BJ (cell line): Measurements from ENCODE around the gene CAMK4. TPM values are rescaled to one million over a fixed set of nuclear protein-coding genes. Genes with fewer than 3 reads are reported as not detected.

ENCODE experiments used
- CTCF ChIA-PET: fragments of 350-600 bp; formaldehyde crosslinking; extraction: SDS; loops from one replicate; lab custom pipeline; 2021; ENCODE audit warnings: antibody characterized with exemption, inconsistent platforms; lab: Yijun Ruan, JAX
- POLR2A ChIA-PET: fragments of 300-600 bp; sonication (Branson Sonifier 250); formaldehyde crosslinking; extraction: SDS; loops from one replicate; lab custom pipeline; 2021; ENCODE audit warnings: antibody characterized with exemption; lab: Charles Lee
- DNase-seq: peaks from one replicate; pipeline ENCODE4 v3.0.0-alpha.2; 2011; ENCODE audit warnings: low read depth
- H3K27me3 ChIP-seq: 2 replicates; pipeline ENCODE4 v1.6.0; 2011; ENCODE audit warnings: low read length; ENCODE audit not compliant: control insufficient read depth, insufficient read depth
- H3K36me3 ChIP-seq: 2 replicates; pipeline ENCODE4 v1.5.1; 2011; ENCODE audit warnings: low read length; ENCODE audit not compliant: control insufficient read depth, insufficient read depth
- H3K4me3 ChIP-seq: 2 replicates; pipeline ENCODE4 v1.5.1; 2011; ENCODE audit warnings: low read depth, mild to moderate bottlenecking, control low read depth, low read length
- CTCF ChIP-seq: IDR thresholded peaks from 2 replicates; pipeline ENCODE4 v1.5.1; 2011; ENCODE audit warnings: low read depth, mild to moderate bottlenecking, control low read depth, inconsistent platforms, low read length, moderate library complexity; ENCODE audit not compliant: insufficient read depth
- polyA plus RNA-seq: library from polyadenylated mRNA; depleted of rRNA; stranded (reverse); fragments of >200 nt; gene quantifications from 2 replicates; pipeline ENCODE4 v1.2.3, GENCODE V29; 2011

Gene CAMK4
- polyA plus RNA-seq, 1 experiment = 0.78 TPM

GRCh38 chr5:111385970-111386831 is 162.0 kb downstream of the CAMK4 start:
- Histone ChIP-seq H3K36me3 (no peaks in the 10 kb centered on the region), H3K27me3 (no peaks in the 10 kb centered on the region), H3K4me3 (no peak overlapping the region)
- no peak for TF ChIP-seq CTCF
- no peak for DNase-seq
- ChIA-PET CTCF (interaction anchor here (1.0 kb wide), 1 partner anchor 10 kb away, joined by 3 read pairs; no protein-coding TSS in a partner anchor), POLR2A (interaction anchor here (0.6 kb wide), 1 partner anchor 585 kb away, joined by 3 read pairs; no protein-coding TSS in a partner anchor)

- TF ChIP-seq CTCF = no peak
- Histone ChIP-seq H3K4me3 (no peak overlapping the region), H3K27me3 (no peaks in the 10 kb centered on the region), H3K36me3 (no peaks in the 10 kb centered on the region)
- ChIA-PET POLR2A (no interaction called here), CTCF (interaction anchor here (1.0 kb wide), 1 partner anchor 11 kb away, joined by 3 read pairs; no protein-coding TSS in a partner anchor)
- no peak for DNase-seq
Measured at GRCh38 chr5:111386832-111387162, 162.6 kb downstream of the CAMK4 start.

GRCh38 chr5:111387361-111387760 is 163.2 kb downstream of the CAMK4 start:
- POLR2A ChIA-PET = no interaction called here

GRCh38 chr5:111389390-111390082 is 165.4 kb downstream of the CAMK4 start:
- ChIA-PET POLR2A (no interaction called here), CTCF (interaction anchor here (1.5 to 2.9 kb wide), 2 partner anchors 9 to 11 kb away, joined by 3 to 7 read pairs; no protein-coding TSS in a partner anchor)
- Histone ChIP-seq H3K27me3 (no peaks in the 10 kb centered on the region), H3K4me3 (no peak overlapping the region), H3K36me3 (no peaks in the 10 kb centered on the region)
- peak; percentile 32 for DNase-seq
- no peak for TF ChIP-seq CTCF

More at GRCh38 chr5:111387361-111387760, 163.2 kb downstream of the CAMK4 start:
- no peak for DNase-seq
- no peak for TF ChIP-seq CTCF
- H3K27me3 ChIP-seq = no peaks in the 10 kb centered on the region
- H3K36me3 ChIP-seq = no peaks in the 10 kb centered on the region
- CTCF ChIA-PET = no interaction called here
- H3K4me3 ChIP-seq = no peak overlapping the region

GRCh38 chr5:111392181-111392580 is 168.0 kb downstream of the CAMK4 start:
- POLR2A ChIA-PET = no interaction called here
- Histone ChIP-seq H3K36me3 (no peaks in the 10 kb centered on the region), H3K4me3 (no peak overlapping the region), H3K27me3 (no peaks in the 10 kb centered on the region)
- no peak for TF ChIP-seq CTCF
- no peak for DNase-seq
- CTCF ChIA-PET = no interaction called here
